OCI-LY1 (cell line): ENCODE measurements around the gene JUN.

Experiments used
- EZH2 ChIP-seq: fragments of 200-600 bp; sonication (generic), shearing (Covaris generic); IDR thresholded peaks from 2 replicates; pipeline ENCODE4 v1.8.0; 2017; ENCODE audit warnings: borderline replicate concordance, mixed run types, mild to moderate bottlenecking, antibody characterized with exemption, low read length, moderate library complexity, mixed read lengths
- TF ChIP-seq, protein P1 (sequence below): fragments of 200-600 bp; sonication (generic), shearing (Covaris generic); IDR thresholded peaks from 2 replicates; pipeline ENCODE4 v1.5.1; 2017; ENCODE audit warnings: mild to moderate bottlenecking, antibody characterized with exemption, low read length, moderate library complexity, mixed read lengths

DNA sequence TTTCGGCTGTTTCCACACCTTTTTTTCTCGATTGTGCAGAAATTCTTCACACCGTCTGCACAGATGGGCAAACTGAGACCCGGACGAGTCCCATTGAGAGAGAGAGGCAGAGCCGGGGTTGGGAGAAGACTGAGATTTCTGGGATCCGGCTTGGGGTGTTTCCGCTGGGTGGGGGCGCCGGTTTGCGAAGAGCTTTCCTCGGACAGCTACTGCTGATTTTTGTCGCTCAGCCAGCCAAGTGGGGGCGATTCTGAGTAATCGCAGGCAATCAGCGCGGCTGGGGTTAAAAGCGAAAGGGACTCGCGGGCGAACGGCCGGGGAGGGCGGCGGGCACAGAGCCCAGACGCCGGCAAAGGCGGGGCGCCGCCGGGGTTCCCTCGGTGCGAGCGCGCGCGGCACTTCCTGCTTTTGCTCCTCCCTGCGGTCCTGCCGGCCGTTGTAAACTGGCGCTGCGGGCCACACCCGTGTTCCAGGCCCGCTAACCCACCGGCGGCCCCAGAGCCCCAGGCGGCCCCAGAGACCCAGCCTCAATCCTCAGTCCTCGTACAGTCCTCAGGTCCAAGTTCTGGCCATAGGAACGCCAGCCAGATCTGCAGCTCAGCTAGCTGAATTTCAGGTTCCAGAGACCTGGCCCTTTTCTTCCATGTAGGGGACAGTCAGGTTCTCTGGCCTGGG, 32.4 kb upstream of the JUN start:
- no peak for TF ChIP-seq EZH2
- TF ChIP-seq, protein P1, sequence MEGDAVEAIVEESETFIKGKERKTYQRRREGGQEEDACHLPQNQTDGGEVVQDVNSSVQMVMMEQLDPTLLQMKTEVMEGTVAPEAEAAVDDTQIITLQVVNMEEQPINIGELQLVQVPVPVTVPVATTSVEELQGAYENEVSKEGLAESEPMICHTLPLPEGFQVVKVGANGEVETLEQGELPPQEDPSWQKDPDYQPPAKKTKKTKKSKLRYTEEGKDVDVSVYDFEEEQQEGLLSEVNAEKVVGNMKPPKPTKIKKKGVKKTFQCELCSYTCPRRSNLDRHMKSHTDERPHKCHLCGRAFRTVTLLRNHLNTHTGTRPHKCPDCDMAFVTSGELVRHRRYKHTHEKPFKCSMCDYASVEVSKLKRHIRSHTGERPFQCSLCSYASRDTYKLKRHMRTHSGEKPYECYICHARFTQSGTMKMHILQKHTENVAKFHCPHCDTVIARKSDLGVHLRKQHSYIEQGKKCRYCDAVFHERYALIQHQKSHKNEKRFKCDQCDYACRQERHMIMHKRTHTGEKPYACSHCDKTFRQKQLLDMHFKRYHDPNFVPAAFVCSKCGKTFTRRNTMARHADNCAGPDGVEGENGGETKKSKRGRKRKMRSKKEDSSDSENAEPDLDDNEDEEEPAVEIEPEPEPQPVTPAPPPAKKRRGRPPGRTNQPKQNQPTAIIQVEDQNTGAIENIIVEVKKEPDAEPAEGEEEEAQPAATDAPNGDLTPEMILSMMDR, result peak; percentile 24
